NCI-H1105 treated with DMSO at 0.1 percent for 48 hours (cell line): ENCODE data around the gene CD2BP2.
A peak's percentile ranks its signal among the peaks of the same experiment; 100 is the strongest.
"Not testable (repeated sequence)": the region's sequence is repeated elsewhere in the genome, so short reads cannot be mapped to it uniquely, and the experiment has no call there.

Experiments
- DNase-seq: peaks from one replicate; lab custom pipeline; 2025; lab: John Stamatoyannopoulos, UW

The CD2BP2 gene

GRCh38 chr16:30358990-30359870 lies 4.1 kb upstream of the CD2BP2 start:
- no peak for DNase-seq

- no peak for DNase-seq
These were observed 3.4 kb upstream of the CD2BP2 start for GRCh38 chr16:30358577-30358936.

GRCh38 chr16:30357715-30358576 lies 2.8 kb upstream of the CD2BP2 start:
- DNase-seq = no peak

GRCh38 chr16:30357085-30357714 lies 2.1 kb upstream of the CD2BP2 start:
- DNase-seq = no peak

GRCh38 chr16:30356401-30357084 lies 1.4 kb upstream of the CD2BP2 start:
- peak; percentile 43 for DNase-seq

GRCh38 chr16:30355954-30356308 lies 823 bp upstream of the CD2BP2 start:
- no peak for DNase-seq

- DNase-seq = no peak
These were observed 525 bp downstream of the CD2BP2 start for GRCh38 chr16:30354423-30355143.

GRCh38 chr16:30353438-30354129 lies 1.5 kb downstream of the CD2BP2 start:
- no peak for DNase-seq

GRCh38 chr16:30352488-30353401 lies 2.4 kb downstream of the CD2BP2 start:
- no peak for DNase-seq

GRCh38 chr16:30351586-30352419 lies 3.3 kb downstream of the CD2BP2 start:
- DNase-seq = no peak

- DNase-seq = no peak
These were observed 4.1 kb downstream of the CD2BP2 start for GRCh38 chr16:30351001-30351441.

GRCh38 chr16:30350134-30350871 lies 4.8 kb downstream of the CD2BP2 start:
- DNase-seq = no peak

- no peak for DNase-seq
These were observed 5.4 kb downstream of the CD2BP2 start for GRCh38 chr16:30349675-30350074.

- no peak for DNase-seq
These were observed 6.2 kb downstream of the CD2BP2 start for GRCh38 chr16:30348929-30349328.

- DNase-seq = no peak
These were observed 7.0 kb downstream of the CD2BP2 start for GRCh38 chr16:30348113-30348512.

- no peak for DNase-seq
These were observed 8.8 kb downstream of the CD2BP2 start for GRCh38 chr16:30346286-30346685.

- not testable (repeated sequence) for DNase-seq
These were observed 11.7 kb downstream of the CD2BP2 start for GRCh38 chr16:30343491-30343820.
